Neutrophil (primary cell): ENCODE data around the gene LMX1A.

Source experiments
- H3K27ac ChIP-seq: fragments of 200-600 bp; sonication (generic); 2 replicates; pipeline ENCODE4 v1.5.1; 2016; ENCODE audit warnings: mild to moderate bottlenecking, moderate library complexity
- H3K27me3 ChIP-seq: fragments of 200-600 bp; sonication (generic); 2 replicates; pipeline ENCODE4 v1.6.0; 2016; ENCODE audit warnings: mild to moderate bottlenecking
- H3K36me3 ChIP-seq: fragments of 200-600 bp; sonication (generic); 2 replicates; pipeline ENCODE4 v1.5.1; 2017
- H3K4me1 ChIP-seq, 2 experiments: fragments of 200-600 bp in 1 of 2; sonication (generic) in 1 of 2; 1 replicate in 1 of 2; 2 replicates in 1 of 2; pipeline versions ENCODE4 v1.5.1 to v1.6.1; 2013 to 2016; ENCODE audit warnings: low read depth in 1 of 2, low read length in 1 of 2, mild to moderate bottlenecking in 1 of 2, moderate library complexity in 1 of 2; ENCODE audit not compliant: control insufficient read depth in 1 of 2, insufficient read depth in 1 of 2
- H3K4me3 ChIP-seq, 2 experiments: fragments of 200-600 bp in 1 of 2; sonication (generic) in 1 of 2; 1 replicate in 1 of 2; 2 replicates in 1 of 2; pipeline ENCODE4 v1.5.1; 2013 to 2016; ENCODE audit warnings: low read depth in 1 of 2, low read length in 1 of 2, mild to moderate bottlenecking in 1 of 2, moderate library complexity in 1 of 2
- H3K9me3 ChIP-seq: fragments of 200-600 bp; sonication (generic); 2 replicates; pipeline ENCODE4 v1.5.1; 2016
- CTCF ChIP-seq: fragments of 200-600 bp; sonication (generic); IDR thresholded peaks from 2 replicates; pipeline ENCODE4 v1.5.1; 2016; ENCODE audit warnings: antibody characterized with exemption

LMX1A gene

GRCh38 chr1:165259236-165259635, 97.3 kb downstream of the LMX1A start:
- TF ChIP-seq CTCF, result no peak
- no peaks in the 10 kb centered on the region for H3K9me3 ChIP-seq
- H3K27ac ChIP-seq, result no peak overlapping the region
- H3K4me3 ChIP-seq, result no peak overlapping the region
- no peaks in the 10 kb centered on the region for H3K4me1 ChIP-seq
- H3K36me3 ChIP-seq, result no peaks in the 10 kb centered on the region
- H3K27me3 ChIP-seq, result no peaks in the 10 kb centered on the region

- H3K4me3 ChIP-seq, result no peak overlapping the region
- no peak for TF ChIP-seq CTCF
- no peaks in the 10 kb centered on the region for H3K4me1 ChIP-seq
- no peak overlapping the region for H3K27ac ChIP-seq
- no peaks in the 10 kb centered on the region for H3K27me3 ChIP-seq
- H3K36me3 ChIP-seq, result no peaks in the 10 kb centered on the region
- no peaks in the 10 kb centered on the region for H3K9me3 ChIP-seq
Observed at GRCh38 chr1:165257969-165258459, 98.5 kb downstream of the LMX1A start.

- no peak for TF ChIP-seq CTCF
- no peaks in the 10 kb centered on the region for H3K27me3 ChIP-seq
- H3K4me3 ChIP-seq, result no peak overlapping the region
- H3K9me3 ChIP-seq, result no peaks in the 10 kb centered on the region
- H3K27ac ChIP-seq, result no peak overlapping the region
- H3K36me3 ChIP-seq, result no peaks in the 10 kb centered on the region
- no peaks in the 10 kb centered on the region for H3K4me1 ChIP-seq
Observed at GRCh38 chr1:165254896-165255625, 101.5 kb downstream of the LMX1A start.

- Histone ChIP-seq H3K36me3 (no peaks in the 10 kb centered on the region), H3K27ac (no peak overlapping the region), H3K9me3 (no peaks in the 10 kb centered on the region), H3K27me3 (no peaks in the 10 kb centered on the region), H3K4me1 (no peaks in the 10 kb centered on the region), H3K4me3 (no peak overlapping the region)
- no peak for TF ChIP-seq CTCF
Observed at GRCh38 chr1:165254376-165254775, 102.1 kb downstream of the LMX1A start.

- TF ChIP-seq CTCF, result no peak
- H3K27me3 ChIP-seq, result no peaks in the 10 kb centered on the region
- H3K4me1 ChIP-seq, result no peaks in the 10 kb centered on the region
- no peak overlapping the region for H3K27ac ChIP-seq
- no peaks in the 10 kb centered on the region for H3K9me3 ChIP-seq
- H3K36me3 ChIP-seq, result no peaks in the 10 kb centered on the region
- H3K4me3 ChIP-seq, result no peak overlapping the region
Observed at GRCh38 chr1:165253818-165254254, 102.7 kb downstream of the LMX1A start.
